Right lobe of liver (tissue), 4 donors: ENCODE results near the gene FLVCR2.

Experiments used
- POLR2A ChIP-seq: fragments of 450-650 bp; IDR thresholded peaks from one replicate; pipeline ENCODE4 v1.6.1; 2017; ENCODE audit warnings: antibody characterized with exemption, mild to moderate bottlenecking
- TF ChIP-seq, protein P1 (sequence below), 4 donors: fragments of 200-600 bp in 3 of 4; fragments of 450-650 bp in 1 of 4; IDR thresholded peaks; one replicate each; pipeline versions ENCODE4 v1.5.1 to v1.8.0; 2016 to 2022; ENCODE audit warnings: antibody characterized with exemption in 4 of 4, mild to moderate bottlenecking in 2 of 4
- donor health status: DM: no; HTN: no; CAD: no.
- donor health status: DM: no; HTN: no; CAD: no.
- donor health status: DM: no; HTN: yes; CAD: no.

DNA sequence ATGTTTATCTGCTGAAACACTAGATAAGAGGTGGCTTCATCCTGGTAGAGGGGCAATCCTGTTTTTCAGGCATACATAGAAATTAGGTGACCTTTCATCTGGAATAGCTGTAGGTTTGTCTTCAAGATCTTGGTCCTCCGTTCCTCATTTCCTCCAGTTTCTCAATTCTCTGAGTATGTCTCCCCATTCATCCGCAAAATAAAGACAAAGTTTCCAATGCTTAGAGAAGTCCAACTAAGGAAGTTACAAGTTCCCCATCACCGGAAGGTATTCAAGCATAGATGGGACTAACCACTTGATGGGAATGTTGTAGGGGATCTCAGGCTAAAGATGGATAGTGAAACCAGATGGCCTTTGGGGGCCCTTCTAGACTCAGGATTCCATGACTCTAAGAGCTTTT is 48.0 kb downstream of the FLVCR2 start:
- TF ChIP-seq, protein P1, sequence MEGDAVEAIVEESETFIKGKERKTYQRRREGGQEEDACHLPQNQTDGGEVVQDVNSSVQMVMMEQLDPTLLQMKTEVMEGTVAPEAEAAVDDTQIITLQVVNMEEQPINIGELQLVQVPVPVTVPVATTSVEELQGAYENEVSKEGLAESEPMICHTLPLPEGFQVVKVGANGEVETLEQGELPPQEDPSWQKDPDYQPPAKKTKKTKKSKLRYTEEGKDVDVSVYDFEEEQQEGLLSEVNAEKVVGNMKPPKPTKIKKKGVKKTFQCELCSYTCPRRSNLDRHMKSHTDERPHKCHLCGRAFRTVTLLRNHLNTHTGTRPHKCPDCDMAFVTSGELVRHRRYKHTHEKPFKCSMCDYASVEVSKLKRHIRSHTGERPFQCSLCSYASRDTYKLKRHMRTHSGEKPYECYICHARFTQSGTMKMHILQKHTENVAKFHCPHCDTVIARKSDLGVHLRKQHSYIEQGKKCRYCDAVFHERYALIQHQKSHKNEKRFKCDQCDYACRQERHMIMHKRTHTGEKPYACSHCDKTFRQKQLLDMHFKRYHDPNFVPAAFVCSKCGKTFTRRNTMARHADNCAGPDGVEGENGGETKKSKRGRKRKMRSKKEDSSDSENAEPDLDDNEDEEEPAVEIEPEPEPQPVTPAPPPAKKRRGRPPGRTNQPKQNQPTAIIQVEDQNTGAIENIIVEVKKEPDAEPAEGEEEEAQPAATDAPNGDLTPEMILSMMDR (IDR thresholded peaks at IDR 0.05): no peak
- no peak for TF ChIP-seq POLR2A
